Stimulated activated CD8-positive, alpha-beta memory T cell treated with anti-CD3 and anti-CD28 coated beads, Interleukin-7, amount 100 ng/mL, for 4 hours (primary cell): Measurements from ENCODE around the gene PTPRD.

Source experiments
- DNase-seq, 2 donors: peaks; one replicate each; pipeline ENCODE4 v3.0.0-alpha.2; 2020; ENCODE audit warnings: low read depth in 2 of 2

The PTPRD gene

DNA sequence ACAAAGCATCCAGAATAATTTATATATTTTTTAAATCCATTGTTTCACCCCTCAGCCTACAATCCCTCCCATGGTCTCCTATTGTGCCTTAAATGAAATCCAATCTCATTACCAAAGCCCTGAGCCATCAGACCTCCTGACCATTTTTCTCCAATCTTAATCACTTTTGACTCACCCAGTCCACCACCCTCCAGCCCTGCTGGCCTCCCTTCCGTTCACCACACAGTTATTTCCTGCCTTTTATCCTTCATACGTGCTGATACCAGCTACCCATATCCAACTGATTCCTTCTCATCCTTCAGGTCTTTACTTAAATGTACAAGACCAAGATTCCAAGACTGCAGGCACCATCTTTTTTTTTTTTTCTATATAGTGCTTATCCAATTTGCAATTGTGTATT is 1786.5 kb downstream of the PTPRD start:
- DNase-seq = no peak

DNA sequence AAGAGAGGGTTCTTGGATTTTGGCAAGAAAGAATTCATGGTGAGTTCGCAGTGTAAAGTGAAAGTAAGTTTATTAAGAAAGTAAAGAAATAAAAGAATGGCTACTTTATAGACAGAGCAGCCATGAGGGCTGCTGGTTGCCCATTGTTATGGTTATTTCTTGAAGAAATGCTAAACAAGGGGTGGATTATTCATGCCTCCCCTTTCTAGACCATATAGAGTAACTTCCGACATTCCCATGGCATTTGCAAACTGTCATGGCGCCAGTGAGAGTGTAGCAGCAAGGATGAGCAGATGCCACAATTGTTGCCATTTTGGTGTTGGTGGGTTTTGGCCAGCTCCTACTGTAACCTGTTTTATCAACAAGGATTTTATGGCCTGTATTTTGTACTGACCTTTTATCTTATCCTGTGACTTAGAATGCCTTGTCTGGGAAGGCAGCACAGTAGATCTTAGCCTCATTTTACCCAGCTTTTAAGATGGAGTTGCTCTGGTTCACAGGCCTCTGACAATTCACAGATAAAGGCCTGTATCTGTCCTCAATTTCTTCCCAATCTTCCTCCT is 1787.1 kb downstream of the PTPRD start:
- no peak for DNase-seq

DNA sequence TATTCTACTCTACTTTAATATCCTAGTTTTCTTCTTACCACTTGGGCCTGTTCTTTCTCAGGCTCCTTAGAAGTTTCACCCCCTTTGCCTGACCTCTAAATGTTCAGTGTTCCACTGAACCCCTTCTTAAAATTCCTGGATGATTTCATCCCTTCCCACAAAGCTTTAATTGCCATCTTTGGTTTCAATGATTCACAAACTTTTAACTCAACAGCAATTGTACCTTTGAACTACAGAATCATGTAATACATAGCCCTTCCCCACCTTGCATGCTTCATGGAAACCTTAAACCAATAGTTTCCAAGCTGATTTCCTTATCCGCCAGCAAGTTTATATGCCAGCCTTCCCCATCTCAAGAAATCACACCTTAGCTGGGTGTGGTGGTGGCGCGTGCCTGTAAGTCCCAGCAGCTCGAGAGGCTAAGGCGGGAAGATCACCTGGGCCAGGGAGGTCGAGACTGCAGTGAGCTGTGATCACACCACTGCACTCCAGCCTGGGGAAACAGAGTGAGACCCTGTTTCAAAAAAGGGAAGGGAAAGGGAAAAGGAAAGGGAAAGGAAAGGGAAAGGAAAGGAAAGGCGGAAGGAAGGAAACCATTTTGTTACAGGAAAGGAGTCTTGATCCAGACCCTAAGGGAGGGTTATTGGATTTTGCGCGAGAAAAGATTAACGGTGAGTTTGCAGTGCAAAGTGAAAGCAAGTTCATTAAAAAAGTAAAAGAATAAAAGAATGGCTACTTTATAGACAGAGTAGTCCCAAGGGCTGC is 1789.5 kb downstream of the PTPRD start:
- DNase-seq = no peak

DNA sequence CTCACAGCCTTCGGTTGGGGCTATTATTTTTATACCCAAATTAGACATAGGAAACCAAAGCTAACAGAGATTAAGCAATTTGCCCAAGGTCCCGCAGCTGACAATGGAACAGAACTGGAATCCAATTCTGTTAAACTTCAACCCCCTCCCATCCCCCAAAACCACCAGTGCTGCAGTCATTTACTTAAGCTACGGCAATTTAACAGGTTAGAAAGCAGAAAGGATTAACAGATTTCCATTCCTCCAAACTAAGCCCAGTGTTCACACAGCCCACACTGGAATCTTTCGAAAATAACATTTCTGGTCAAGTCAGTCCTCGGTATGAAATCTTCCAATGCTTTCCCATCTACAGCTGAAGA is 1790.2 kb downstream of the PTPRD start:
- DNase-seq = no peak

DNA sequence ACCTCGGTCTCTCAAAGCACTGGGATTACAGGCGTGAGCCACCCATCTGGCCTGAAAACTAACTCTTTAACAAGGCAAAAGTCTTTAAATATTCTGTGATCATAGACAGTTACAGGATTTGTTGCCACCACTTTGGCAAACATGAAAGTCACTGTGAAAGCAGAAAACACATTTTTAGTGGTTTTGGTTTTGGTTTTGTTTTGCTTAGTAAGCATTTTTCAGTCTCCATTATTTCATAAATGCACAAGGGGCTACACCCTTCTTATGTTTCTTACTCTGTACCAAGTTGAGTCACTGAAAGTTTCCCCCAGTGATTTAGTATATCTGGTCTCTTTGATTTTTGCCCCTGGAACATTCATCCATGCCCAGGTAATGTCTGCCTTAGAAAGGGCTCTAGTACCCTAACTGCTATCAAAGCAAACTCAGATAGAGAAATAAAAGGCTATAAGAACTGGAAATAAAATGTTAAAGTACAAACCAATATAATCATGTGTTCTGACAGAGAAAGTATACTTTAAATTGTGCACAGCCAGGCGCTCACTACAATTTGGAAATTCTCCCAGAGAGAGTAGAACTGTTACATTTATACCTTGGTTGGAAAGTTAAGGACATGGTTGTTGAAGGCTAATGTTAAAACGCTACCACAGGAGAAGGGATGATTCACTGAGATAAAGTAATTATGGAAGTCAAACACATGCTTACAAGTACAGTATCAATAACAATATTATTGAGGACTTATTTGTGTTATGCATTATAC is 1790.7 kb downstream of the PTPRD start:
- DNase-seq = no peak

DNA sequence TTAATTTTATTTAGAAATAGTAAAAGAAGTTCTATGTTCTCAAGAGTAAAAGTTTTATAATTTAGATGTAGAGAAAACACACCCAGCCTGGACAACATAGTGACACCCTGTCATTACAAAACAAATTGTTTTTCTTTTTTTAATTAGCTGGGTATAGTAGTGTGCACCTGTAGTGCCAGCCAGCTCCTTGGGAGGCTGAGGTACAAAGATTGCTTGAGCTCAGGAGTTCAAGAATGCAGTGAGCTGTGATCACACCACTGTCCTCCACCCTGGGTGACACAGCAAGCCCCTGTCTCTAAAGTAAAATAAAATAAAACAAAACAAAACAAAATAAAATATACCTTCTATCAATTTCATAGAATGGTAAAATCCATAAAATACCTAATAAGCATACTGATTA is 1795.5 kb downstream of the PTPRD start:
- no peak for DNase-seq

DNA sequence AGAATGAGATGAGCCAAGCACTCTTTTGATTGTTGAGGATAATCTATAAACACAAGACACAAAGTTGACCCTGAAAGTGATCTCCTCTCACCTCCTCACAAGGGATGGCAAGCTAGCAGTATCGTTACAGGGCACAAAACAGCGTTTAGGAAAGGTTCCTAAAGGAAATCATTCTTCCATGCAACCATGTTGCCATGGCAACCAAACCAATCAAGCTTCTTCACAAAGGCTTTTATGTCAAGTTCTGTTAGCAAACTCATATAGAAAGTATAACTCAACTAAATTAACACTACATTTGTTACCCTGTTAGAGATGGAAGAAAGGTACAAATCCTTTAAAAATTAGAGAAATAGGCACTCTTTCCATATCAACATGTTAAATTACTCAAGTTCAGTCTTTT is 1796.4 kb downstream of the PTPRD start:
- DNase-seq = no peak

DNA sequence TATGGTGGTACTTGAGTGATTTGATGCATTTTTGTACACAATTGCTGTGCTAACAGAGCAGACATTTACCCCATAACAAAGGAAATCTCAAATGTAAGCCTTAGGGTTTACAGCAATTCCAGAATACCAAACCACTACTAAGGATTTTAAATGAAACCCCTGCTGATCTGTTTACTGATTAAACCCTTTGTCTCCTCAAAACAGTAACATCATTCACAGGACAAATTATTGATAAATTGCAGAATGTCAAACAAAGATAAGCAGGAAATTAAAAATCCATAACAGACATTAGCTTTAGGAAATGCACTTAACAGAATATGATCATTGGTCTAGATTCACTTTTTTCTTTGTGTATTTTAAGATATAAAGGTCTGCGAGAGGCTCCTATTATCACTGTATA is 1796.9 kb downstream of the PTPRD start:
- no peak for DNase-seq

DNA sequence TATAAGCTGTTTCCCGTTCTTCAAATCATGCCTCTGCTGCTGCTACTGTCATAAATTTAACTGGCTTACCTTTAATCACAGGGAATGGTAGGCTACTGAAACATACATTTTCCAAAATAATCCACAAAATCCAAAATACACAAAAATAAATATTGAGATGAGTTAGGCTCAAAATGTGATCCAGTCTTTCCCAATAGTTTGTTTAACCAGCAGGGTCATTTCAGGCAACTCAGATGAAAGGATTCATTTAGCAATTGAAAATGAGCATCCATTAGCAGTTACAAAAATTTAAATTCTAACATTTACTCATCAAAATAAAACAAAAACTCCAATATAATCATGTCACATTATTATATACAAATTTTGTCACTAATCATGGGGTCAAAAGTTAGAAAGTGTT is 1797.6 kb downstream of the PTPRD start:
- DNase-seq = no peak

DNA sequence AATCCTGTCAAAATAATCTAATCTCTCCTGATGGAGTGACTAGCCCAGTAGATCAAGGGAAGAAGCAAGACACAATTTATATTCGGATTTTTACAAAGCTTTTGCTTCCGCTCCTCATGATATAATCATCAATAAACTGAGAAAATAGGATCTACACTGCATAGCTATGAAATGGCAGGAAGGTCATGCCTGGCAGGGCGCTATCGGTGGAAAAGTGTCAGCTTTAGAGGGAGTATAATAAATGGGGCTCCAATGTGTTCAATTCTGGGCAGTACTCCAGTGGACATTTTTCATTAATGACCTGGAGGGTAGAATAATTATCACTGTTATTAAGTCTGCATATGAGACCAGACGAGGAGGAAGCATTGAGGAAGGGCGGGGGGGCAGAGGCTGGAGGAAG is 1799.9 kb downstream of the PTPRD start:
- DNase-seq = no peak

DNA sequence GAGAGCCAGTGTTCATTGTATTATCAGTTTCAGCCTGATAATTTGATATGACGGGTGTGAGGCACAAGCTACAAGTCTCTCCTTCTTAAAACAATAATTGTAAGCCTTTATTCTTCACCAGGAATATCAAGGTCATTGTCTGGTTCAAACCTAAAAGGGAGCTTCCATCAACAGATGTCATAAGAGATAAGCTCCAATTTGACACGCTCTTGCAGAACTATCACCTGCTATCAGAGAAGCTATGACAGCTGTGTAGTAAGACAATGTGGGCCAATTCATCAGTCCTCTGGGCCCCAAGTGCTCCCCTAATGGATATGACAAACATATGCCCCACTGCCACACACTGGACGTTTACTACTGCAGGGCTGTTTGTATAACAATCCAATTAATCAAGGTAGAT is 1803.1 kb downstream of the PTPRD start:
- no peak for DNase-seq

DNA sequence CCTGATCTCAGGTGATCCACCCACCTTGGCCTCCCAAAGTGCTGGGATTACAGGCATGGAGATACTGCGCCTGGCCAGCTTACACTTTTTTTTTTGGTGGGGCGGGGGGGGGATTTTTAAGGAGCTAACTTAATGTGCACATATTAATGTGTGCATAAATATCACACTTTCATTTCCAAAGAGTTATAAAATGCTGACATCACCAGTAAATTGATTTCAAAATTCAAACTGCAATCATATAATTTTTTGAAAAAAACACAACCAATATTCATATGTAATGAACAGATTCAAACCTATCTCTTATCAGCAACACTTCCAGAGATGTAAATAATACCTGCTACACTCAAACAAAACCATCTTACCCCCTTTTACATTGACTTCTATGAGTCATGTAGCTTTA is 1806.7 kb downstream of the PTPRD start:
- DNase-seq = no peak

DNA sequence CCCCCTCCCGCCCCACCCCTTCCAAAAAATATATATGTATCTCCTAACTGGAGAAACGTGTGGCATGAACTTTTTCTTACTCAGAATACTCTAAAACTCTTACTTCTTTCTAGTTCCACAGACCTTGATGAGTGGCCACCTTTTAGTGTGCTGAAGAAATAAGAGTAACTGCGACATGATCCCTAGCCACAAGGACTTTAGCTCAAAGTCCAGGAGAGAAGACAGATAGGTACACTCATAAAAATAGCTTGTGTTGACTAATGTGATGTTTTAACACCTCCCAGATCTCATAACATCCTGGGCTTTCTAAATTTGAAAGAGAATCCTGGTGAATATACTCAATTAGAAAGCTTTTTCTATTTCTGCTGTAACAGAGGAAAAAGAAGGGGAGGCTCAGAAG is 1808.2 kb downstream of the PTPRD start:
- DNase-seq = no peak

DNA sequence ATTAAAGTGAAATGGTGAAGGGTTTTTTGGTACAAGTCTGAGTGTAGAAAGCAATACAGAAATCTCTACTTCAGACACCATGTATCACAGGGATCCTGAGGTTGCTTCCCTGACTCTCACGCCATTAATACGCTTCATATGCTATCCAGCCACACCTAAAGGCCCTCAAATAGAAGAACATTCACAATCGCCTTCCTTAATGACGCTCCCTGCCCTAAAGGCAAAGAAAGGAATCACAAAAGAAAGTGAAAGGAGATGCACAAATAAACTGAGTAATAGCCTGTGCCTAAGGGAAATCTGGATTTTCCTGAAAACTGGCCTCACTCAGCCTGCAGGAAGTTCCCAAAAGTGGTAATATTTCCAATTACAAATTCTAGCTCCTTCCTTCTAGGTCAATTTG is 1810.6 kb downstream of the PTPRD start:
- DNase-seq = no peak

DNA sequence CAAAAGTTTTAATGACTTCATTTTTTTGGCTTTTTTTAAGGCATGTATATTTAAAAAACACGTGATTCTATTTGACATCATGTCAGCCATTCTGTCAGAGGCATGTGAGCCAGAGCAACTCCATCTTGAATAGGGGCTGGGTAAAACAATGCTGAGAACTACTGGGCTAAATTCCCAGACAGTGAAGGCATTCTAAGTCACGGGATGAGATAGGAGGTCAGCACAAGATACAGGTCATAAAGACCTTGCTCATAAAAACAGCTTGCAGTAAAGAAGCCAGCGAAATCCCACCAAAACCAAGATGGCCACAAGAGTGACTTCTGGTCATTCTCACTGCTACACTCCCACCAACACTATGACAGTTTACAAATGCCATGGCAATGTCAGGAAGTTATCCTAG is 1812.6 kb downstream of the PTPRD start:
- DNase-seq = no peak

DNA sequence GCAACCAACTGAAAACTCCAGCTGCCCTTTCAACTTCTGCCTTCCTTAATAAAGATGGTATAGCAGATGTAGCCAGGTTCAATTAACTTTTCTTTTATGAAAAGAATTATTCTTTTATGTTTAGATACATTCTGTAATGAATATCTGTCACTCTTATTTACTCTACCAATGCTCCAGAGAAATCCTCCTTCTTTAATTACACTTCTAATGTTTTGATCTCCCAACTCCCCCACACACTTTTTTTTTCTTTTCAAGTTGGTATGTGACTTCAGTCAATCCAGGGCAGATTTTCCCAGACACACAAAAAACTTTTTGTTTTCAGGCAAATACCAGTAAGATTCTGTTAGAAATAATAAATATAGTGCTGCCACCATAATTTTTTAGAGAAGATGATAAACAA is 1813.2 kb downstream of the PTPRD start:
- DNase-seq = no peak

DNA sequence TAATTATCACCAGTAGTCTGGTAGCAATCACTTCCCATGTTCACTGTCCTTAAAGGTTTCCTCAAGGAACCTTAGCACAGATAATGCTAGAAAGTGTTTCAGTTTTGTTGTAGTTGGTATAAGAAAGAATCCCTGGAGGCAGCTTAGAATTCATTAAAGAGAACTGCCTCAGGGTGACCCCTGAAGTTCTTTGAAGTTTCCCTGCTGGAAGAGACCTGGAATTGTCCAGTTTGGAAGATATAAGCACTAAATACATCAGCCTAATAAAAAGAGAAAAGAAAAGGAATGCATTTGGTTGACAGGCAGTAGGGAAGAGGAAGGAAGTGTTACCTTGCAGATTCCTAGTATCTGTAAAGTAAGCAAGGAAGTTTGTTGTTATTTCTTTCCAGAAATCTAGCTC is 1813.6 kb downstream of the PTPRD start:
- DNase-seq = no peak

DNA sequence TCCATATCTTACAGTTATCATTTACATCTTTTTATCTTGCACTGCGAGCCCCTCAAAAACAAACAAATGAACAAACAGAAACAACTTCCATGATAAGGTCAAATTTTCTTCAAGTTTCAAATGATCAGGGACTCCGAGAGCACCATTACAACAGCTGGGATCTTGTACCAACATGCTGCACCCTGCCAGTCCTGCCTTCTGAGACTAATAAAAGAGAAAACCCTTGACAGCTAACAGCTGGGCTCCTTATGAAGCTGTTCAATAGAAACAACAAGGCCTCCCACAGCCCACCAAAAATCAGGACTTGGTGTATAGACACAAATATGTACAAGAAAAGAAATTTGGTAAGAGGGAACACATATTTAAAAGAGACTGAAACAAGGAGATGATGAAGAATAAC is 1828.0 kb downstream of the PTPRD start:
- DNase-seq = no peak

DNA sequence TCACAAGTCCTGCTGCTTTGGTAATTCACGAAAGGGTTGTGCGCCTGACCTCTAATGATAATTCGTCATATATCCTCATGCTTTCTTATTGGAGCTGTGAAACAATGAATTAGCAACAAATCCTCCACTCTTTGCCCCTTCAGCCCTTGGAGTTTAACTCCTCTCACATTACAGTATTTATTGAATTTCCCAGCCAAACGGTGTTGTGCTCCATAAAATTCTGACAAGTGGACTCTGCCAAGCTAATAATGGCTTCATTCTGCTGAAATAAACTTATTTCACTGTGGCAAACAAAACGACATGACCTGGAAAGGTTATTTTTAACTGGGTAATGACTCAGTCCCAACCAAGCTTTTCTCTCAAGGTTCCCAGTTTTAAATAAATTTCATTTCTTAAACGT is 1828.9 kb downstream of the PTPRD start:
- DNase-seq = no peak

DNA sequence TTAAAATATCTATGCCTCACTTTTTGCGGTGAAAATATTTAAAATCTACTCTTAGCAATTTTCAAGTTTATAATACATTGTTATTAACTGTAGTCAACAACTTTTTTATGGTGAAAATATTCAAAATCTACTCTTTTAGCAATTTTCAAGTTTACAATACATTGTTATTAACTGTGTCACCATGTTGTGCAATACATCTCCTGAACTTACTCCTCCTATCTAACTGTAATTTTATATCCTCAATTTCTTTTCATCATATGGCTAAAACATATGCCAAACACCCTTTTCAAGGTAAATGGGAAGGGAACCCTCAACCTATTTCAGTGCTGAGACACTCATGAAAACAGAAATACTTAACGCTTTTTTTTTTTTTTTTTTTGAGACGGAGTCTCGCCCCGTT is 1830.6 kb downstream of the PTPRD start:
- no peak for DNase-seq

DNA sequence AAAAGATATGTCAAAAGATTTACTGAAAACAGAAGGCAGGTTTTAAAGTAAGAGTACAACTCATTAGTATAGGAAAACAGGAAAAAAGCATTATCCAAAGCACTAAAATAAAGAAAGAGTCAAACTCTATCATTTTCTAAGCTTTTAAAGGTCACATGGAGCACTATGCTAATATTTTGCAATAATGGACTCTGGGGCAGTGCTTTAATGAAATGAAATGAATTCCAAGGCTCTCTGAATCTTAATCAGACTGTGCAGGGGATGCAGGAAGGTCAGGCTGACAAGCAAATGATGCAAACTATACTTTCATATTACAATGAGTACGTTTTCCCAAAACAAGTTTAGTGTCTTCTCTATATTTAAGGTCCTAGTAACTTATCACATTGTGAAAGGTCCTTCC is 1831.3 kb downstream of the PTPRD start:
- DNase-seq = no peak

DNA sequence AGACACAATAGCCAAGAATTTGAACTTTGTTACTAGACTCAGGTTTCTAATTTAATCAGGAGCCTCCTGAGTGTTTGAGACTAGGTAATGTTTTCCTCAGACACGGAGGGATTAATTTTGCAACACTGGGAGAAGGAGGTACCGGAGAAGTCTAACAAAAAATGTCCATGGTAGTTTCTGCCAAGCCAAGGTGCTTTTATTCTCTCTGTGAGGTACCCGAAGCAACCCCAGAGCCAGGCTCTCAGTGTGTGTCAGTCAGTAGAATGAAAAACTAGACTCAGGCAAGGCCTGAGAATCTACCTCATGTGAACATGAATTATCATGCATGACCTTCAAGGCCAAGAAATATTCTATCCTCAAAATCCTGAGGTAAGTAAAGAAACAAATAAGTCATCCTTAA is 1832.4 kb downstream of the PTPRD start:
- DNase-seq = no peak

DNA sequence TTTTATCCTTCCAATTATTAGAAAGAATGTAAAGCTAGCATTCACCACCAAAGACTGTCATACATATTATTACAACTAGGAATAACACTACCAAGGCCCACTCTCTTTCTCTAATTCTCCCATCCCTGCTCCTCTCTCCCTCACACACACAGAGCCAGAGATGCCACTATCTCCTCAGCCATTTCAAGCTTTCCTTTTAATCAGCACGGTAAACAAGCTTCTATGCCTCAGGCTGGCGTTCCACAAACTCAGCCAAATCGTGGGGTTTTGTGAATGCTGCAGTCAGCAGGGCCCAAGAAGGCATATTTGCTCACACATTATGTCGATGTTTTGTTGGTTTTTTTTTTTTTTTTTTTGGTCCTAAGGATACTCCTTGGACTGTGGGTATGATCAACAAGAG is 1833.3 kb downstream of the PTPRD start:
- no peak for DNase-seq
